ENCODE data around the gene EVI5L.
A peak's percentile ranks its signal among the peaks of the same experiment; 100 is the strongest.

EVI5L gene

GRCh38 chr19:7847664-7848063, 17.6 kb downstream of the EVI5L start:
- DNase-seq (ENCODE audit: low read depth): no peak
- no peaks in the 10 kb centered on the region for H3K36me3 ChIP-seq (ENCODE audit: control insufficient read depth, insufficient read depth, low read length, severe bottlenecking)
- no peaks in the 10 kb centered on the region for H3K4me1 ChIP-seq (ENCODE audit: control insufficient read depth, insufficient read depth, low read length)
- H3K9ac ChIP-seq (ENCODE audit: low read length): no peak overlapping the region
- H3K4me3 ChIP-seq (ENCODE audit: low read length): no peak overlapping the region
- no peaks in the 10 kb centered on the region for H3K9me3 ChIP-seq (ENCODE audit: control insufficient read depth, low read length)
- H3K27me3 ChIP-seq (replicated peaks; ENCODE audit: control insufficient read depth, insufficient read depth, low read length): no peaks in the 10 kb centered on the region

GRCh38 chr19:7848779-7849457, 18.9 kb downstream of the EVI5L start:
- Histone ChIP-seq H3K36me3 (ENCODE audit: control insufficient read depth, insufficient read depth, low read length, severe bottlenecking) (no peaks in the 10 kb centered on the region), H3K27me3 (replicated peaks; ENCODE audit: control insufficient read depth, insufficient read depth, low read length) (no peaks in the 10 kb centered on the region), H3K4me3 (ENCODE audit: low read length) (no peak overlapping the region), H3K9me3 (ENCODE audit: control insufficient read depth, low read length) (no peaks in the 10 kb centered on the region), H3K9ac (ENCODE audit: low read length) (no peak overlapping the region), H3K4me1 (ENCODE audit: control insufficient read depth, insufficient read depth, low read length) (no peaks in the 10 kb centered on the region)
- DNase-seq (ENCODE audit: low read depth): no peak

- no peaks in the 10 kb centered on the region for H3K36me3 ChIP-seq (ENCODE audit: control insufficient read depth, insufficient read depth, low read length, severe bottlenecking)
- H3K9ac ChIP-seq (ENCODE audit: low read length): no peak overlapping the region
- H3K27me3 ChIP-seq (replicated peaks; ENCODE audit: control insufficient read depth, insufficient read depth, low read length): no peaks in the 10 kb centered on the region
- no peaks in the 10 kb centered on the region for H3K9me3 ChIP-seq (ENCODE audit: control insufficient read depth, low read length)
- H3K4me1 ChIP-seq (ENCODE audit: control insufficient read depth, insufficient read depth, low read length): no peaks in the 10 kb centered on the region
- no peak for DNase-seq (ENCODE audit: low read depth)
- H3K4me3 ChIP-seq (ENCODE audit: low read length): no peak overlapping the region
Measured at GRCh38 chr19:7849631-7849999, 19.6 kb downstream of the EVI5L start.

- DNase-seq (ENCODE audit: low read depth): no peak
- H3K36me3 ChIP-seq (ENCODE audit: control insufficient read depth, insufficient read depth, low read length, severe bottlenecking): no peaks in the 10 kb centered on the region
- no peaks in the 10 kb centered on the region for H3K27me3 ChIP-seq (replicated peaks; ENCODE audit: control insufficient read depth, insufficient read depth, low read length)
- no peaks in the 10 kb centered on the region for H3K4me1 ChIP-seq (ENCODE audit: control insufficient read depth, insufficient read depth, low read length)
- H3K9ac ChIP-seq (ENCODE audit: low read length): no peak overlapping the region
- no peak overlapping the region for H3K4me3 ChIP-seq (ENCODE audit: low read length)
- H3K9me3 ChIP-seq (ENCODE audit: control insufficient read depth, low read length): no peaks in the 10 kb centered on the region
Measured at GRCh38 chr19:7850000-7850813, 20.2 kb downstream of the EVI5L start.

GRCh38 chr19:7850945-7851622, 21.1 kb downstream of the EVI5L start:
- Histone ChIP-seq H3K27me3 (replicated peaks; ENCODE audit: control insufficient read depth, insufficient read depth, low read length) (no peaks in the 10 kb centered on the region), H3K9me3 (ENCODE audit: control insufficient read depth, low read length) (no peaks in the 10 kb centered on the region), H3K4me1 (ENCODE audit: control insufficient read depth, insufficient read depth, low read length) (no peaks in the 10 kb centered on the region), H3K4me3 (ENCODE audit: low read length) (no peak overlapping the region), H3K36me3 (ENCODE audit: control insufficient read depth, insufficient read depth, low read length, severe bottlenecking) (no peaks in the 10 kb centered on the region), H3K9ac (ENCODE audit: low read length) (no peak overlapping the region)
- no peak for DNase-seq (ENCODE audit: low read depth)

GRCh38 chr19:7851623-7852500, 21.8 kb downstream of the EVI5L start:
- Histone ChIP-seq H3K4me1 (ENCODE audit: control insufficient read depth, insufficient read depth, low read length) (no peaks in the 10 kb centered on the region), H3K27me3 (replicated peaks; ENCODE audit: control insufficient read depth, insufficient read depth, low read length) (no peaks in the 10 kb centered on the region), H3K36me3 (ENCODE audit: control insufficient read depth, insufficient read depth, low read length, severe bottlenecking) (no peaks in the 10 kb centered on the region), H3K4me3 (ENCODE audit: low read length) (no peak overlapping the region), H3K9me3 (ENCODE audit: control insufficient read depth, low read length) (no peaks in the 10 kb centered on the region), H3K9ac (ENCODE audit: low read length) (no peak overlapping the region)
- no peak for DNase-seq (ENCODE audit: low read depth)

GRCh38 chr19:7852851-7853769, 23.1 kb downstream of the EVI5L start:
- Histone ChIP-seq H3K4me3 (ENCODE audit: low read length) (no peak overlapping the region), H3K9me3 (ENCODE audit: control insufficient read depth, low read length) (no peaks in the 10 kb centered on the region), H3K27me3 (replicated peaks; ENCODE audit: control insufficient read depth, insufficient read depth, low read length) (no peaks in the 10 kb centered on the region), H3K36me3 (ENCODE audit: control insufficient read depth, insufficient read depth, low read length, severe bottlenecking) (no peaks in the 10 kb centered on the region), H3K9ac (ENCODE audit: low read length) (no peak overlapping the region), H3K4me1 (ENCODE audit: control insufficient read depth, insufficient read depth, low read length) (no peaks in the 10 kb centered on the region)
- peak; percentile 85 for DNase-seq (ENCODE audit: low read depth)

- Histone ChIP-seq H3K36me3 (ENCODE audit: control insufficient read depth, insufficient read depth, low read length, severe bottlenecking) (no peaks in the 10 kb centered on the region), H3K4me1 (ENCODE audit: control insufficient read depth, insufficient read depth, low read length) (no peaks in the 10 kb centered on the region), H3K9ac (ENCODE audit: low read length) (no peak overlapping the region), H3K4me3 (ENCODE audit: low read length) (no peak overlapping the region), H3K9me3 (ENCODE audit: control insufficient read depth, low read length) (no peaks in the 10 kb centered on the region), H3K27me3 (replicated peaks; ENCODE audit: control insufficient read depth, insufficient read depth, low read length) (no peaks in the 10 kb centered on the region)
- DNase-seq (ENCODE audit: low read depth): no peak
Measured at GRCh38 chr19:7853770-7854128, 23.7 kb downstream of the EVI5L start.

- Histone ChIP-seq H3K4me3 (ENCODE audit: low read length) (no peak overlapping the region), H3K9me3 (ENCODE audit: control insufficient read depth, low read length) (no peaks in the 10 kb centered on the region), H3K9ac (ENCODE audit: low read length) (no peak overlapping the region), H3K27me3 (replicated peaks; ENCODE audit: control insufficient read depth, insufficient read depth, low read length) (no peaks in the 10 kb centered on the region), H3K4me1 (ENCODE audit: control insufficient read depth, insufficient read depth, low read length) (no peaks in the 10 kb centered on the region), H3K36me3 (ENCODE audit: control insufficient read depth, insufficient read depth, low read length, severe bottlenecking) (peaks cover 3% of the 10 kb centered on the region)
- no peak for DNase-seq (ENCODE audit: low read depth)
Measured at GRCh38 chr19:7855426-7856108, 25.5 kb downstream of the EVI5L start.

- Histone ChIP-seq H3K9me3 (ENCODE audit: control insufficient read depth, low read length) (no peaks in the 10 kb centered on the region), H3K27me3 (replicated peaks; ENCODE audit: control insufficient read depth, insufficient read depth, low read length) (no peaks in the 10 kb centered on the region), H3K36me3 (ENCODE audit: control insufficient read depth, insufficient read depth, low read length, severe bottlenecking) (peaks cover 3% of the 10 kb centered on the region), H3K4me3 (ENCODE audit: low read length) (no peak overlapping the region), H3K9ac (ENCODE audit: low read length) (no peak overlapping the region), H3K4me1 (ENCODE audit: control insufficient read depth, insufficient read depth, low read length) (no peaks in the 10 kb centered on the region)
- no peak for DNase-seq (ENCODE audit: low read depth)
Measured at GRCh38 chr19:7856109-7856591, 26.1 kb downstream of the EVI5L start.
